UCSD-AML1 (cell line): ENCODE data around the gene CSGALNACT2.
"Not testable (repeated sequence)": the region's sequence is repeated elsewhere in the genome, so short reads cannot be mapped to it uniquely, and the experiment has no call there.

Experiments
- DNase-seq: peaks from one replicate; lab custom pipeline; 2025; ENCODE audit not compliant: unreplicated experiment; lab: John Stamatoyannopoulos, UW

CSGALNACT2 gene

DNA sequence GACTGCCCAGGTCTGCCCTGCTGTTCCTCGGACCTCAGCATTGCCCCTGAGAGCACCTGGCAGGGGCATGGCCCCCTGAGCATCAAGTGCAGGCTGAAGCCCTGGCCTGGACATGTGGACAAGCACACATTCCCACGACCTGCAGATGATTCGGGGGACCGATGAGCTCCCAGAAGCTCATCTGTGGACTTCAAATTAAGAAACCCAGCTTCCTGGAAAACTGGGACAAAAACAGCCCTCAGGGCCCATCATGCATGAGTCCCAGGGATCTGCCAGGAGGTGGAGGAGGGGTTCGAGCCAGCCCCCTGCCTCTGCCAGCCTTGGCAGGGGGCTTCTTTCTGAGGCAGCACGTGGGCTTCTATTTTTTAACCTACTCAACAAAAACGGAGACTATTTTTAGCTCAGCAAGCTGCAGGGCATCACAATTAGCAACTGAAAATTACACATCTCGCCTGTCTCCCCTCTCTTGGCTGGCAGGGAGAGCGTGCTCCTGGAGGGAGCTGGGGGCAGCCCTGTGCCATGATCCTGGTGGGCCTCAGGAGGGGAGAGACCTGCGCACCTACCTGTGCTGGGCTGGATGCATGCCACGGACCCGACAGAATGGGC is 76.8 kb downstream of the CSGALNACT2 start:
- no peak for DNase-seq

- no peak for DNase-seq
Observed at GRCh38 chr10:43215758-43216455, 77.7 kb downstream of the CSGALNACT2 start.

DNA sequence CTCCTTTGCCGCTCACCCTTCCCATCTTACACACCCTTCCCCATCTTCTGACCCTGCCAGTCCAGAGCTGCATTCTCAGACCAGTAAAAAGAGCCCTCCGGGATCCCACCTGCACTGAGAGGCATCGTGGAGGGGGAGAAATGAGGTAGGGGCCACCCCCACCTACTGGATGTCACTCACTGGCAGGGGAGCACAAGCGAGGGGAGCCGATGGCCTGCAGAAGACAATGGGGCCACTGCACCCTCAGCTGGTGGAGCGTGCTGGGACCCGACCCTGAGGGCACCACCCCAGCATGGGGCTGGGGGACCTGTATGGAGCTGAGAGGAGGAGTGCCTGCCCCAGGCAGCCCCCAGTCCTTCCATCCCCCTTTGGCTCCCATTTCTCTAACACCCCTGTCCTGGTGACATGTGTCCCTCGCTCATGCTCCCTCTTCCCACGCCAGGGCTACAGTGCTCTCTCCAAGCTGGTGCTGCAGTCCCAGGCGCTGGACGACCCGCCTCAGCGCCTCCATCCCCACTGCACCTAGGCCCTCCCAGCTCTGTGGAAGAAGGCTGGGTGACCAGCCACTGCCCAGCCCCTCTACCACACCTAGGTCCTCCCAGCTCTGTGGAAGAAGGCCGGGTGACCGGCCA is 78.8 kb downstream of the CSGALNACT2 start:
- DNase-seq = no peak

DNA sequence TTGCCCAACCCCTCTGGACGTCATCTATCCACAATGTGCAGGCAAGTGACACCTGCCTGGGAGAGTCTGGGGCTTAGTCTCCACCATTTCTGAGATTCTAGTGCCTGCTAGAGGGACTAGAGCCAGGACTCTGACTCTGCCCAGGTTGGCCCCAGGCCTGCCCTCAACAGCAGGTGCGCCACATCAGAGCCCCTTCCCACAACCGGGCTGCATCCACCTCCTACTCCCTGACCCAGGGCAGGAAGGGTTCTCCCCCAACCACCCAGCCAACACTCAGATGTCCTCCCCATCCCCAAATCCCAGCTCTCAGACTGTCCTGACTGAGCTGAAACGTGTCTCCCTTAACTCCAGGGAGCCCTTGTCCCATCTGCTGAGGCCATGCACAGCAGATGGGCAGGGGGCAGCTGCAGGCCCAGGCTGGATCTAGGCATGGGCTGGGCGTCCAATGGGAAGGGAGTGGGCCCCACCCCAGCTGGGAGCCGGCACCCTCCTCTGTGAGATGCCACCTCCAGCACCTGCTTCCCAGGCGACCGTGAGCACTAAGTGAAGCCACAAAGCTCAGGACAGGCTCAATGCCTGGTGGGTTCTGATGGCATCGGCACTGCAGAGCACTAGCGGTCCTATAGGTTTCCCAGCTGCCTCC is 79.4 kb downstream of the CSGALNACT2 start:
- no peak for DNase-seq

GRCh38 chr10:43218206-43218950 is 80.1 kb downstream of the CSGALNACT2 start:
- DNase-seq = no peak

- no peak for DNase-seq
Observed at GRCh38 chr10:43218951-43219837, 80.9 kb downstream of the CSGALNACT2 start.

GRCh38 chr10:43219848-43220247 is 81.6 kb downstream of the CSGALNACT2 start:
- DNase-seq = no peak

GRCh38 chr10:43220251-43220650 is 82.0 kb downstream of the CSGALNACT2 start:
- DNase-seq = not testable (repeated sequence)

GRCh38 chr10:43220657-43221418 is 82.6 kb downstream of the CSGALNACT2 start:
- no peak for DNase-seq

DNA sequence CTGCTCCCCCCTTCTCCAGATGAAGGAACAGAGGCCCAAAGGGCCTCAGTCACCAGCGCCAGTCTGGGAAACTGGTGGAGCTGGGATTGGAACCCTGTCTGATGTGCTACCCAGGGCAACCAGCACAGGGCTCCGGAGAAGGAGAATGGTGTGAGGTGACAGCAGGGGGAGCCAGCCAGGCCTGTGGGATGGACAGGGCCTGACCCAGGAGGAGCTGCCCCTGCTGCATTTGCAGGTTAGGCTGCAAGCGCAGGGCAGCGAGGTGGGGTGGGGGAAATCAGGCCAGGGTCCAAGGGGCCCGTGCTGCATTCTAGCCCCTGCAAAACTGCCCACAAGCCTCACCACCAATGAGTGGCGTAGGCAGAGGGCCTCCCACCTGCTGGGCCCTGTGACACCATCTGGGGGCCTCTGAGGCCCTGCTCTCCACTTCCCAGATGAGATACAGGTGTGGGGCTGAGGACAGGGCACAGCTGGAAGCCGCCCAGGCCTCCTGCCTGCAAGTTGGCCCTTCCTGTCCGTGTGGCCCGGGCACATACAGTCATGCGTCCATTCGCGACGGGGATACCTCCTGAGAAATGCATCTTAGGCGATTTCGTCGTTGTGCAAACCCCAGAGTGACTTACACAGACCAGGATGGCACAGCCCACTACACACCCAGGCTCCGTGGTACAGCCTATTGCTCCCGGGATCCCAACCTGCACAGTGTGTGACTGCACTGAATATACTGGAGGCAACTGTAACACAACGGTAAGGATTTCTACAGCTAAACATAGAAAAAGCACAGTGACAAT is 83.4 kb downstream of the CSGALNACT2 start:
- peak; percentile 36 for DNase-seq

GRCh38 chr10:43222210-43222720 is 84.0 kb downstream of the CSGALNACT2 start:
- DNase-seq = no peak

DNA sequence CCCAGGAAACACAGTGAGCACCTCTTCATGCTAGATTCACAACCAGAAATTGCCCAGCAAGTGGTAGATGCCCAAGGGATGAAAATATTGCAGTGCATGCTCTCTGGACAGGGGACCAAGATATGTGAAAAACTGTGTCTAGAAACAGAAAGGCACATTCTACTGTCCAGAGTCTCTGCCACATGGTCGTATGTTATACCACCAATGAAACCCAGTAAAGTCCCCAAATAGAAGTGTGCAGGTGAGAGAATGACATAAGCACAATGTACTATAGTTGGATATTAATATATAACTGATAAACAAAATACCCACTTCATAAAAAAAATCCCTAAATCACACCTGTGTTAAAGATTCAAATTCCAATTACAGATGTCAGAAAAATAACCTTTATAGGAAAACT is 84.8 kb downstream of the CSGALNACT2 start:
- no peak for DNase-seq

DNA sequence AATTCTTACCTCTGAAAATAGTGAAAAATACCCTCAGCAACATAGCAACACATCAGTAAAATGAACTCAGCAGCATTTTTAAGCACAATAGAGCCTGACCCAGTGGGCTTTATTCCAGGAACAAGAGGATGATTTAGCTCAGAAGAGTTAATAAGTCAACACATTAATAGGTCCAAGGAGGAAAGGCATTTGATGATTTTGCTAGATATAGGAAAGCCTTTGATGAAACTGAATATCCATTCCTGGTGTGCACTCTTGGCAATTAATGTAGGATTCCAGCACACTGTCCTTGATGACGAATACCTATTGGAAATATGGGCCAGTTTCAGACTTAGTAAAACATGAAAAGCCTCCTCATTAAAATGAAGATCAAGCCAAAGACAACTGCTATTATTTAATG is 86.1 kb downstream of the CSGALNACT2 start:
- no peak for DNase-seq

DNA sequence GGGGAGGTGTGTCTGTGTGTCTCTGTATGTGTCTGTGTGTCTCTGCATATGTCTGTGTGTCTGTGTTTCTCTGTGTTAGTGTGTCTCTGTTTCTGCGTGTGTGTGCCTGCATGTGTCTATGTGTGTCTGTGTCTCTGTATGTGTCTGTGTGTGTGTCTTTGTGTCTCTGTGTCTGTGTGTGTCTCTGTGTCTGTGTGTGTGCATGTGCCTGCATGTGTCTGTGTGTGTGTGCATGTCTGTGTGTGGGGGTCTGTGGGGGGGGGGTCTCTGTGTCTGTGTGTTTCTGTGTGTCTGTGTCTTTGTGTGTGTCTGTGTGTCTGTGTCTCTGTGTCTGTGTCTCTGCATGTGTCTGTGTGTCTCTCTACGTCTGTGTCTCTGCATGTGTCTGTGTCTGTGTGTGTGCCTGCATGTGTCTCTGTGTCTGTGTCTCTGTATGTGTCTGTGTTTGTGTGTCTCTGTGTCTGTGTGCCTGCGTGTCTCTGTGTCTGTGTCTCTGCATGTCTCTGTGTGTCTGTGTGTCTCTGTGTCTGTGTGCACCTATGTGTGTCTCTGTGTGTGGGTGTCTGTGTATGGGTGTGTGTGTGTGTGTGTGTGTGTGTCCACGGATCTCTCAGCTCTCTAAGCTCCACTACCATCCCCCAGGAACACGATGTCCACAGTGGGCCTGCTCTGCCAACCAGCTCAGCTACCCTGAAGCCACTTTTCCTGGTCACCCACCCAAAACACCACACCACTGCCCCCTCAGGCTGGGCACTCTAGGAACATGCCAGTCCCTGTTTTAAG is 87.0 kb downstream of the CSGALNACT2 start:
- DNase-seq = no peak

DNA sequence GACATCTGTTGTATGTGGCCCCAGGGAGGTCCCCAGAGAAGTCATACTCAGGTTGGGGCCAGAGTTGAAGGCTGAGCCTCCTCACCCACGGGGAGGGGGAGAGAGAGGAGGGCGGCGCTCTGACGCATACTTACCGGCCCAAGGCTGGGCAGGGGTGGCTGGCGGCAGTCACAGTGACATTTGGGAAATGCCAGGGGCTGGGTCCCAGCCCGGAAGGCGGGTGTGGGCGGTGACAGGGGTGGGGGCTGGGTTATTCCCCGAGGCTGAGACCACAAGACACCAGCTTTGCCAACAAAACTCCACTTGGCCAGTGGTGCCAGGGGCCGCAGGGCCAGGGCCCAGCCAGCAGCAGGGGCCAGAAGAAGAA is 87.5 kb downstream of the CSGALNACT2 start:
- peak; percentile 44 for DNase-seq

DNA sequence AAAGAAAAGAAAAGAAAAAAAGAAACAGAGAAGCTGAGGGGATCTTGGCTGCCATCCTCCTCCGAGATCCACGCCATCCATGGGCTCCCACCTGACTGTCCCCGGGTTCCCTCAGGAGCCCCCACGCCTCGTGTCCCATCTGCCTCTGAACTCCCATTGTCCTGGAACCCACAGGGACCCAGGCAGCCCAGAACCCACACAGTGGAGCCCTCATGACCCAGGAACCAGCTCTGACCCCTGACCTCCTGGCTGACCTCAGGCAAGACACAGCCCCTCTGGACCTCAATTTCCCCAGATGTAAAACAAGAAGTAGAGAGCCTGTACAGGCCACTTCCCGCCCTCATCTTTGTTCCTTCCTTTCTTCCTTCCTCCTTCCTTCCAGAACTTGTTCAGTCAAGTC is 88.2 kb downstream of the CSGALNACT2 start:
- DNase-seq = no peak
